CD8-positive, alpha-beta memory T cell (primary cell): ENCODE measurements around the gene SLC27A2. TPM values are rescaled to one million over a fixed set of nuclear protein-coding genes. Genes with fewer than 3 reads are reported as not detected.
A peak's percentile ranks its signal among the peaks of the same experiment; 100 is the strongest.
"Not testable (repeated sequence)": the region's sequence is repeated elsewhere in the genome, so short reads cannot be mapped to it uniquely, and the experiment has no call there.

Source experiments
- CTCF ChIA-PET: fragments of 350-600 bp; sonication (Branson Sonifier 250); formaldehyde crosslinking; loops from one replicate; lab custom pipeline; 2021; ENCODE audit warnings: antibody characterized with exemption; lab: Charles Lee
- POLR2A ChIA-PET: fragments of 350-600 bp; sonication (Branson Sonifier 250); formaldehyde crosslinking; loops from one replicate; lab custom pipeline; 2021; ENCODE audit warnings: antibody characterized with exemption; lab: Charles Lee
- DNase-seq, 5 donors: peaks; one replicate each; pipeline versions ENCODE4 v3.0.0 to v3.0.0-alpha.2; 2020 to 2022; ENCODE audit warnings: mixed read lengths in 1 of 5
- H3K27ac ChIP-seq: one replicate; pipeline ENCODE4 v1.7.0; 2013; ENCODE audit warnings: low read depth, mild to moderate bottlenecking, low read length, moderate library complexity
- H3K27me3 ChIP-seq: 2 replicates; pipeline ENCODE4 v1.7.0; 2013; ENCODE audit warnings: low read length, mild to moderate bottlenecking; ENCODE audit not compliant: insufficient read depth, poor library complexity, severe bottlenecking
- H3K36me3 ChIP-seq: 2 replicates; pipeline ENCODE4 v1.7.0; 2013; ENCODE audit warnings: mild to moderate bottlenecking, low read length, moderate library complexity; ENCODE audit not compliant: insufficient read depth
- H3K4me1 ChIP-seq: 2 replicates; pipeline ENCODE4 v1.7.0; 2013; ENCODE audit warnings: mild to moderate bottlenecking, low read length, moderate library complexity; ENCODE audit not compliant: insufficient read depth
- H3K4me3 ChIP-seq: 2 replicates; pipeline ENCODE4 v1.7.0; 2013; ENCODE audit warnings: mild to moderate bottlenecking, low read length
- H3K9me3 ChIP-seq: 2 replicates; pipeline ENCODE4 v1.7.0; 2013; ENCODE audit warnings: mild to moderate bottlenecking, low read length
- H3K27ac Mint-ChIP-seq, 8 donors: one replicate each; pipeline ENCODE4 v1.8.0; 2020 to 2021; ENCODE audit warnings: mixed read lengths in 8 of 8, mild to moderate bottlenecking in 6 of 8, inconsistent platforms in 3 of 8, moderate library complexity in 3 of 8
- H3K27me3 Mint-ChIP-seq, 2 donors: one replicate each; pipeline ENCODE4 v1.8.0; 2020 to 2021; ENCODE audit warnings: mixed read lengths in 2 of 2, mild to moderate bottlenecking in 1 of 2, moderate library complexity in 1 of 2
- H3K36me3 Mint-ChIP-seq, 3 donors: one replicate each; pipeline ENCODE4 v1.8.0; 2020 to 2021; ENCODE audit warnings: mixed read lengths in 3 of 3, inconsistent platforms in 1 of 3, mild to moderate bottlenecking in 1 of 3
- H3K4me1 Mint-ChIP-seq, 3 donors: one replicate each; pipeline ENCODE4 v1.8.0; 2020 to 2021; ENCODE audit warnings: mixed read lengths in 3 of 3, inconsistent platforms in 1 of 3, mild to moderate bottlenecking in 1 of 3
- H3K4me3 Mint-ChIP-seq, 7 donors: one replicate each; pipeline ENCODE4 v1.8.0; 2020 to 2021; ENCODE audit warnings: mixed read lengths in 7 of 7, mild to moderate bottlenecking in 6 of 7, moderate library complexity in 4 of 7, inconsistent platforms in 2 of 7
- H3K9me3 Mint-ChIP-seq, 5 donors: one replicate each; pipeline ENCODE4 v1.8.0; 2020 to 2022; ENCODE audit warnings: mixed read lengths in 5 of 5, mild to moderate bottlenecking in 3 of 5, moderate library complexity in 2 of 5, inconsistent platforms in 1 of 5
- polyA plus RNA-seq: library from polyadenylated mRNA; unstranded; fragments of 300-500 nt; fragmentation: Illumina TruSeq; gene quantifications from one replicate; pipeline ENCODE4 v1.2.3, GENCODE V29; 2021
- total RNA-seq, 2 experiments: library from RNA; stranded (reverse); gene quantifications; one replicate each; pipeline ENCODE4 v1.2.3, GENCODE V29; 2021

The SLC27A2 gene
- total and polyA plus RNA-seq, 3 experiments from 2014 or later, result 3.0 to 18.6 (median 16.6) TPM

GRCh38 chr15:50167110-50167509, 14.9 kb upstream of the SLC27A2 start:
- no peaks in the 10 kb centered on the region for H3K4me1 Mint-ChIP-seq
- H3K9me3 Mint-ChIP-seq, result no peaks in the 10 kb centered on the region
- H3K4me3 Mint-ChIP-seq, result no peak overlapping the region
- Histone ChIP-seq H3K9me3 (no peaks in the 10 kb centered on the region), H3K4me3 (no peak overlapping the region), H3K27ac (no peak overlapping the region), H3K27me3 (no peaks in the 10 kb centered on the region), H3K36me3 (no peaks in the 10 kb centered on the region), H3K4me1 (no peaks in the 10 kb centered on the region)
- CTCF ChIA-PET, result no interaction called here
- DNase-seq, result no peak
- H3K27me3 Mint-ChIP-seq, result peaks cover 10 to 28% of the 10 kb centered on the region in 2 donors
- H3K36me3 Mint-ChIP-seq, result peaks cover 0 to 5% (median 2%) of the 10 kb centered on the region in 3 donors
- POLR2A ChIA-PET, result no interaction called here
- H3K27ac Mint-ChIP-seq, result no peak overlapping the region

GRCh38 chr15:50168379-50168778, 13.6 kb upstream of the SLC27A2 start:
- Mint-ChIP-seq H3K9me3 (no peaks in the 10 kb centered on the region), H3K27ac (no peak overlapping the region), H3K36me3 (peaks cover 0 to 5% (median 2%) of the 10 kb centered on the region in 3 donors), H3K27me3 (peaks cover 9 to 28% of the 10 kb centered on the region in 2 donors), H3K4me1 (no peaks in the 10 kb centered on the region), H3K4me3 (no peak overlapping the region)
- no peaks in the 10 kb centered on the region for H3K36me3 ChIP-seq
- ChIA-PET POLR2A (no interaction called here), CTCF (interaction anchor here (0.6 to 1.4 kb wide), 3 partner anchors 9 to 130 kb away, joined by 3 read pairs; partner anchors contain the start of gene SLC27A2)
- no peaks in the 10 kb centered on the region for H3K4me1 ChIP-seq
- H3K4me3 ChIP-seq, result no peak overlapping the region
- no peaks in the 10 kb centered on the region for H3K27me3 ChIP-seq
- H3K27ac ChIP-seq, result no peak overlapping the region
- no peaks in the 10 kb centered on the region for H3K9me3 ChIP-seq
- DNase-seq, result no peak

- POLR2A ChIA-PET, result no interaction called here
- no peaks in the 10 kb centered on the region for H3K4me1 Mint-ChIP-seq
Observed at GRCh38 chr15:50168783-50169411, 13.1 kb upstream of the SLC27A2 start.

GRCh38 chr15:50172360-50172895, 9.6 kb upstream of the SLC27A2 start:
- POLR2A ChIA-PET, CTCF ChIA-PET, H3K4me3 ChIP-seq, H3K4me3 Mint-ChIP-seq, H3K27me3 ChIP-seq, H3K36me3 Mint-ChIP-seq, H3K9me3 ChIP-seq, H3K9me3 Mint-ChIP-seq, H3K36me3 ChIP-seq, H3K4me1 Mint-ChIP-seq, H3K27ac ChIP-seq, DNase-seq, H3K4me1 ChIP-seq: not testable (repeated sequence)
- peak overlapping the region in 1 of 8 donors; percentile 16 for H3K27ac Mint-ChIP-seq
- peaks cover 5 to 15% of the 10 kb centered on the region in 2 donors for H3K27me3 Mint-ChIP-seq

More at GRCh38 chr15:50168783-50169411, 13.1 kb upstream of the SLC27A2 start:
- Histone ChIP-seq H3K4me1 (no peaks in the 10 kb centered on the region), H3K4me3 (no peak overlapping the region), H3K36me3 (no peaks in the 10 kb centered on the region), H3K27me3 (no peaks in the 10 kb centered on the region), H3K9me3 (no peaks in the 10 kb centered on the region), H3K27ac (no peak overlapping the region)
- no peaks in the 10 kb centered on the region for H3K9me3 Mint-ChIP-seq
- peaks cover 9 to 28% of the 10 kb centered on the region in 2 donors for H3K27me3 Mint-ChIP-seq
- DNase-seq, result no peak
- no peak overlapping the region for H3K27ac Mint-ChIP-seq
- CTCF ChIA-PET, result interaction anchor here (1.0 to 1.4 kb wide), 2 partner anchors 8 to 14 kb away, joined by 3 read pairs; partner anchors contain the start of gene SLC27A2
- peaks cover 0 to 5% (median 2%) of the 10 kb centered on the region in 3 donors for H3K36me3 Mint-ChIP-seq
- H3K4me3 Mint-ChIP-seq, result no peak overlapping the region

- H3K27me3 Mint-ChIP-seq, result peaks cover under 1 to 4% of the 10 kb centered on the region in 2 donors
- no peak overlapping the region for H3K4me3 Mint-ChIP-seq
- peaks cover 0 to under 1% (median 0%) of the 10 kb centered on the region in 3 donors for H3K36me3 Mint-ChIP-seq
- no peak overlapping the region for H3K4me3 ChIP-seq
- H3K9me3 Mint-ChIP-seq, result no peaks in the 10 kb centered on the region
- H3K4me1 ChIP-seq, result no peaks in the 10 kb centered on the region
- peaks cover 2 to 6% (median 5%) of the 10 kb centered on the region in 3 donors for H3K4me1 Mint-ChIP-seq
- H3K27me3 ChIP-seq, result no peaks in the 10 kb centered on the region
- no peaks in the 10 kb centered on the region for H3K36me3 ChIP-seq
- H3K27ac Mint-ChIP-seq, result no peak overlapping the region
- H3K27ac ChIP-seq, result no peak overlapping the region
- ChIA-PET POLR2A (no interaction called here), CTCF (interaction anchor here (1.3 kb wide), 1 partner anchor 8 kb away, joined by 3 read pairs; no protein-coding TSS in a partner anchor)
- DNase-seq, result no peak
- no peaks in the 10 kb centered on the region for H3K9me3 ChIP-seq
Observed at GRCh38 chr15:50176869-50177268, 5.1 kb upstream of the SLC27A2 start.

- Histone ChIP-seq H3K27ac (no peak overlapping the region), H3K27me3 (no peaks in the 10 kb centered on the region), H3K36me3 (no peaks in the 10 kb centered on the region), H3K4me1 (peaks cover 12% of the 10 kb centered on the region), H3K9me3 (no peaks in the 10 kb centered on the region), H3K4me3 (no peak overlapping the region)
- Mint-ChIP-seq H3K4me1 (peaks cover 15 to 27% (median 22%) of the 10 kb centered on the region in 3 donors), H3K4me3 (peak overlapping the region in 4 of 7 donors; percentile 4 to 94 (median 78)), H3K36me3 (peaks cover 0 to 6% (median 0%) of the 10 kb centered on the region in 3 donors), H3K27me3 (no peaks in the 10 kb centered on the region), H3K9me3 (no peaks in the 10 kb centered on the region), H3K27ac (no peak overlapping the region)
- DNase-seq, result no peak
- ChIA-PET POLR2A (no interaction called here), CTCF (no interaction called here)
Observed at GRCh38 chr15:50180091-50180490, 1.9 kb upstream of the SLC27A2 start.

- Mint-ChIP-seq H3K4me3 (peak overlapping the region in 4 of 7 donors; percentile 4 to 94 (median 78)), H3K27me3 (no peaks in the 10 kb centered on the region)
- CTCF ChIA-PET, result interaction anchor here (2.5 kb wide), 1 partner anchor 135 kb away, joined by 15 read pairs; no protein-coding TSS in a partner anchor
Observed at GRCh38 chr15:50180582-50180981, 1.4 kb upstream of the SLC27A2 start.

More at GRCh38 chr15:50180582-50180981, 1.4 kb upstream of the SLC27A2 start:
- Histone ChIP-seq H3K9me3 (no peaks in the 10 kb centered on the region), H3K4me3 (no peak overlapping the region), H3K4me1 (peaks cover 12% of the 10 kb centered on the region), H3K36me3 (no peaks in the 10 kb centered on the region), H3K27ac (no peak overlapping the region), H3K27me3 (no peaks in the 10 kb centered on the region)
- Mint-ChIP-seq H3K27ac (no peak overlapping the region), H3K9me3 (no peaks in the 10 kb centered on the region), H3K4me1 (peaks cover 15 to 27% (median 22%) of the 10 kb centered on the region in 3 donors), H3K36me3 (peaks cover 0 to 6% (median 0%) of the 10 kb centered on the region in 3 donors)
- POLR2A ChIA-PET, result no interaction called here
- DNase-seq, result no peak
